ENCODE data around the gene RHOF. TPM values are rescaled to one million over a fixed set of nuclear protein-coding genes. Genes with fewer than 3 reads are reported as not detected.

The RHOF gene
- total and polyA plus RNA-seq, 7 experiments from 2014 or later = 69.2 to 164 (median 123) TPM

GRCh38 chr12:121789800-121790728 is 3.4 kb downstream of the RHOF start:
- H3K27me3 Mint-ChIP-seq = no peaks in the 10 kb centered on the region
- peak overlapping the region; percentile 95 to 100 (median 100) for H3K27ac Mint-ChIP-seq
- peak overlapping the region; percentile 89 to 99 (median 96) for H3K4me3 Mint-ChIP-seq
- H3K9me3 Mint-ChIP-seq = peaks cover 0 to 8% (median 0%) of the 10 kb centered on the region in 11 donors
- peak overlapping the region; percentile 96 for H3K27ac ChIP-seq (ENCODE audit: low read depth, low read length)
- intact Hi-C loops (cut with micrococcal nuclease) = loop anchor here (1.0 to 5.0 kb wide), 9 partner anchors 8 to 388 kb away; partner anchors contain the start of genes MLXIP (in 1 of the 2), ORAI1 (in 1 of the 2), PSMD9 (in 1 of the 2) and RNF34 (in 1 of the 2)
- no peaks in the 10 kb centered on the region for H3K27me3 ChIP-seq (ENCODE audit: control insufficient read depth in 2 of 2, insufficient read depth in 2 of 2, low read length in 2 of 2)
- peaks cover 0 to 16% (median 0%) of the 10 kb centered on the region in 3 experiments for H3K36me3 ChIP-seq (ENCODE audit: control insufficient read depth in 2 of 3, insufficient read depth in 3 of 3, low read length in 3 of 3)
- peaks cover 65 to 67% of the 10 kb centered on the region in 2 donors for H3K4me1 ChIP-seq (ENCODE audit: control insufficient read depth in 2 of 2, insufficient read depth in 2 of 2, low read length in 2 of 2)
- peak overlapping the region; percentile 63 for H3K4me3 ChIP-seq (ENCODE audit: low read length)
- peaks cover 46 to 79% (median 73%) of the 10 kb centered on the region in 7 donors for H3K4me1 Mint-ChIP-seq
- CTCF ChIA-PET = interaction anchor here (0.7 to 14.9 kb wide), 6 partner anchors 8 to 237 kb away, joined by 3 to 609 read pairs (median 6); partner anchors contain the start of gene SETD1B
- ATAC-seq = peak; percentile 80
- DNase-seq = peak; percentile 81 to 97 (median 94)
- POLR2A ChIA-PET = interaction anchor here (0.6 to 33.4 kb wide), 13 partner anchors 2 to 211 kb away, joined by 3 to 1941 read pairs (median 5); partner anchors contain the start of genes KDM2B, PSMD9, RHOF and SETD1B
- no peaks in the 10 kb centered on the region for H3K9me3 ChIP-seq (ENCODE audit: control insufficient read depth in 2 of 3, low read length in 3 of 3)
- H3K36me3 Mint-ChIP-seq = peaks cover 0 to 50% (median 5%) of the 10 kb centered on the region in 5 donors

DNA sequence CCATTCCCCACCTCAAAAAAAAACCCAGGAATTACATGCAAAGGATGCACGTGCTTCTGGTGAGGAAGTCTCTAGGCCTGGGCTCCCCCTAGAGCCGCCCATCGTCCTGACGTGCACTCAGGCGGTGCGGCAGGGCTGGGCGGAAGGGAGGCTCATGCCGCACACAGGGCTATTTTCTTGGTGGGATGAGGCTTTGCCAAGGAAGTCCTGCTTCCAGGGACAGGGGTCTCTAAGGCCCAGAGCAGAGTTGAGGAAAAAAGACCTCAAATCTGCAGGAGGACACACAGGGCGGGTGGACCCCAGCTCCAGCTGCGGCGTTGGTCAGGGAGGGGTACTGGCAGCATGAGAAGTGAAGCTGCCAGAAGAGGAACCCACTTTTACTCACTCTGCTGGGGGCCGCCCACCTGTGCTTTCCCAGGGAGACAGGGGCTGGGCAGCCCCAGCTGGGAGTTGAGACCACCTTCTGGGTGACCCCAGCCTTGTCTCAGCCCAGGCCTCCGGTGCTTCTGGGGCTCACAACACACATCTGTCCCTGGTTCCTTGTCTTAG is 4.2 kb downstream of the RHOF start:
- ChIA-PET CTCF (interaction anchor here (0.9 to 14.9 kb wide), 5 partner anchors 9 to 237 kb away, joined by 3 to 609 read pairs (median 7); partner anchors contain the start of gene SETD1B), POLR2A (interaction anchor here (0.6 to 33.4 kb wide), 10 partner anchors 2 to 210 kb away, joined by 3 to 1941 read pairs (median 6); partner anchors contain the start of genes KDM2B, PSMD9, RHOF and SETD1B)
- peaks cover 0 to 16% (median 0%) of the 10 kb centered on the region in 3 experiments for H3K36me3 ChIP-seq (ENCODE audit: control insufficient read depth in 2 of 3, insufficient read depth in 3 of 3, low read length in 3 of 3)
- intact Hi-C loops (cut with micrococcal nuclease) = loop anchor here in 1 of 2 donors (1.0 kb wide), 1 partner anchor 99 kb away; the partner anchor contains the start of gene PSMD9
- peak overlapping the region; percentile 89 to 99 (median 96) for H3K4me3 Mint-ChIP-seq
- peaks cover 46 to 79% (median 73%) of the 10 kb centered on the region in 7 donors for H3K4me1 Mint-ChIP-seq
- no peaks in the 10 kb centered on the region for H3K27me3 ChIP-seq (ENCODE audit: control insufficient read depth in 2 of 2, insufficient read depth in 2 of 2, low read length in 2 of 2)
- no peaks in the 10 kb centered on the region for H3K27me3 Mint-ChIP-seq
- peak overlapping the region; percentile 95 to 100 (median 100) for H3K27ac Mint-ChIP-seq
- peak overlapping the region; percentile 96 for H3K27ac ChIP-seq (ENCODE audit: low read depth, low read length)
- H3K9me3 ChIP-seq (ENCODE audit: control insufficient read depth in 2 of 3, low read length in 3 of 3) = no peaks in the 10 kb centered on the region
- H3K36me3 Mint-ChIP-seq = peaks cover 0 to 55% (median 11%) of the 10 kb centered on the region in 5 donors
- H3K4me3 ChIP-seq (ENCODE audit: low read length) = peak overlapping the region; percentile 63
- peaks cover 0 to 5% (median 0%) of the 10 kb centered on the region in 11 donors for H3K9me3 Mint-ChIP-seq
- peaks cover 65 to 67% of the 10 kb centered on the region in 2 donors for H3K4me1 ChIP-seq (ENCODE audit: control insufficient read depth in 2 of 2, insufficient read depth in 2 of 2, low read length in 2 of 2)
- ATAC-seq (peak; percentile 24), DNase-seq (peak in 6 of 9 donors; percentile 52 to 64 (median 58))

- H3K27me3 Mint-ChIP-seq = no peaks in the 10 kb centered on the region
- peaks cover 0 to 58% (median 15%) of the 10 kb centered on the region in 5 donors for H3K36me3 Mint-ChIP-seq
- ATAC-seq = no peak
- H3K27ac ChIP-seq (ENCODE audit: low read depth, low read length) = peak overlapping the region; percentile 96
- H3K4me3 Mint-ChIP-seq = peak overlapping the region; percentile 89 to 99 (median 96)
- peaks cover 0 to 5% (median 0%) of the 10 kb centered on the region in 11 donors for H3K9me3 Mint-ChIP-seq
- H3K4me1 Mint-ChIP-seq = peaks cover 50 to 83% (median 79%) of the 10 kb centered on the region in 7 donors
- H3K4me1 ChIP-seq (ENCODE audit: control insufficient read depth in 2 of 2, insufficient read depth in 2 of 2, low read length in 2 of 2) = peaks cover 71 to 74% of the 10 kb centered on the region in 2 donors
- peak overlapping the region; percentile 63 for H3K4me3 ChIP-seq (ENCODE audit: low read length)
- H3K27ac Mint-ChIP-seq = peak overlapping the region; percentile 95 to 100 (median 100)
- H3K36me3 ChIP-seq (ENCODE audit: control insufficient read depth in 2 of 3, insufficient read depth in 3 of 3, low read length in 3 of 3) = peaks cover 0 to 14% (median 0%) of the 10 kb centered on the region in 3 experiments
- intact Hi-C loops (cut with micrococcal nuclease) = no loop called here
- DNase-seq = peak in 1 of 9 donors; percentile 9
- H3K9me3 ChIP-seq (ENCODE audit: control insufficient read depth in 2 of 3, low read length in 3 of 3) = no peaks in the 10 kb centered on the region
- CTCF ChIA-PET = interaction anchor here (1.2 to 16.9 kb wide), 5 partner anchors 6 to 100 kb away, joined by 3 to 325 read pairs (median 8); partner anchors contain the start of genes PSMD9 and RHOF
- no peaks in the 10 kb centered on the region for H3K27me3 ChIP-seq (ENCODE audit: control insufficient read depth in 2 of 2, insufficient read depth in 2 of 2, low read length in 2 of 2)
- POLR2A ChIA-PET = interaction anchor here (0.6 to 33.4 kb wide), 8 partner anchors 1 to 1672 kb away, joined by 3 to 1941 read pairs (median 4); partner anchors contain the start of genes RHOF and SETD1B
These were observed 5.2 kb downstream of the RHOF start for GRCh38 chr12:121788176-121788818.

- Histone ChIP-seq H3K9me3 (ENCODE audit: control insufficient read depth in 2 of 3, low read length in 3 of 3) (no peaks in the 10 kb centered on the region), H3K36me3 (ENCODE audit: control insufficient read depth in 2 of 3, insufficient read depth in 3 of 3, low read length in 3 of 3) (peaks cover 0 to 5% (median 0%) of the 10 kb centered on the region in 3 experiments), H3K27ac (ENCODE audit: low read depth, low read length) (peak overlapping the region; percentile 96), H3K4me3 (ENCODE audit: low read length) (peak overlapping the region; percentile 63), H3K4me1 (ENCODE audit: control insufficient read depth in 2 of 2, insufficient read depth in 2 of 2, low read length in 2 of 2) (peaks cover 74 to 83% of the 10 kb centered on the region in 2 donors), H3K27me3 (ENCODE audit: control insufficient read depth in 2 of 2, insufficient read depth in 2 of 2, low read length in 2 of 2) (no peaks in the 10 kb centered on the region)
- ChIA-PET CTCF (interaction anchor here (0.7 to 16.9 kb wide), 8 partner anchors 7 to 131 kb away, joined by 3 to 325 read pairs (median 6); partner anchors contain the start of genes CFAP251, PSMD9 and RHOF), POLR2A (interaction anchor here (0.6 to 33.4 kb wide), 11 partner anchors 0 to 1673 kb away, joined by 3 to 1941 read pairs (median 3); partner anchors contain the start of genes RHOF, RPLP0 and SETD1B)
- DNase-seq = peak in 5 of 9 donors; percentile 56 to 62 (median 58)
- peak overlapping the region; percentile 95 to 100 (median 100) for H3K27ac Mint-ChIP-seq
- H3K27me3 Mint-ChIP-seq = no peaks in the 10 kb centered on the region
- H3K4me1 Mint-ChIP-seq = peaks cover 59 to 91% (median 85%) of the 10 kb centered on the region in 7 donors
- intact Hi-C loops (cut with micrococcal nuclease) = no loop called here
- peaks cover 0 to 57% (median 15%) of the 10 kb centered on the region in 5 donors for H3K36me3 Mint-ChIP-seq
- H3K9me3 Mint-ChIP-seq = peaks cover 0 to 5% (median 0%) of the 10 kb centered on the region in 11 donors
- no peak for ATAC-seq
- H3K4me3 Mint-ChIP-seq = peak overlapping the region; percentile 89 to 99 (median 96)
These were observed 6.1 kb downstream of the RHOF start for GRCh38 chr12:121787063-121788025.

GRCh38 chr12:121786440-121786825 is 7.1 kb downstream of the RHOF start:
- CTCF ChIA-PET = interaction anchor here (0.9 to 16.9 kb wide), 4 partner anchors 7 to 24 kb away, joined by 3 to 325 read pairs (median 18); partner anchors contain the start of gene RHOF
- DNase-seq (peak in 5 of 9 donors; percentile 41 to 63 (median 47)), ATAC-seq (peak; percentile 15)
- H3K4me1 ChIP-seq (ENCODE audit: control insufficient read depth in 2 of 2, insufficient read depth in 2 of 2, low read length in 2 of 2) = peaks cover 81 to 89% of the 10 kb centered on the region in 2 donors
- intact Hi-C loops (cut with micrococcal nuclease) = no loop called here
- Mint-ChIP-seq H3K27me3 (no peaks in the 10 kb centered on the region), H3K9me3 (peaks cover 0 to 5% (median 0%) of the 10 kb centered on the region in 11 donors), H3K27ac (peak overlapping the region; percentile 95 to 100 (median 100)), H3K4me1 (peaks cover 63 to 96% (median 88%) of the 10 kb centered on the region in 7 donors), H3K36me3 (peaks cover 0 to 55% (median 15%) of the 10 kb centered on the region in 5 donors), H3K4me3 (peak overlapping the region; percentile 80 to 99 (median 90))
- POLR2A ChIA-PET = interaction anchor here (0.9 to 33.4 kb wide), 6 partner anchors 1 to 1585 kb away, joined by 3 to 1941 read pairs (median 4); partner anchors contain the start of genes RHOF, RPLP0 and SETD1B
- peak overlapping the region; percentile 38 for H3K4me3 ChIP-seq (ENCODE audit: low read length)
- H3K27ac ChIP-seq (ENCODE audit: low read depth, low read length) = peak overlapping the region; percentile 96
- H3K27me3 ChIP-seq (ENCODE audit: control insufficient read depth in 2 of 2, insufficient read depth in 2 of 2, low read length in 2 of 2) = no peaks in the 10 kb centered on the region
- H3K36me3 ChIP-seq (ENCODE audit: control insufficient read depth in 2 of 3, insufficient read depth in 3 of 3, low read length in 3 of 3) = peaks cover 0 to 7% (median 0%) of the 10 kb centered on the region in 3 experiments
- no peaks in the 10 kb centered on the region for H3K9me3 ChIP-seq (ENCODE audit: control insufficient read depth in 2 of 3, low read length in 3 of 3)
